HS-27A (cell line): ENCODE data around the gene CITED1.

ENCODE experiments used
- DNase-seq: peaks from one replicate; pipeline ENCODE4 v3.0.0-alpha.2; 2012; ENCODE audit warnings: low read depth, missing footprints

CITED1 gene

DNA sequence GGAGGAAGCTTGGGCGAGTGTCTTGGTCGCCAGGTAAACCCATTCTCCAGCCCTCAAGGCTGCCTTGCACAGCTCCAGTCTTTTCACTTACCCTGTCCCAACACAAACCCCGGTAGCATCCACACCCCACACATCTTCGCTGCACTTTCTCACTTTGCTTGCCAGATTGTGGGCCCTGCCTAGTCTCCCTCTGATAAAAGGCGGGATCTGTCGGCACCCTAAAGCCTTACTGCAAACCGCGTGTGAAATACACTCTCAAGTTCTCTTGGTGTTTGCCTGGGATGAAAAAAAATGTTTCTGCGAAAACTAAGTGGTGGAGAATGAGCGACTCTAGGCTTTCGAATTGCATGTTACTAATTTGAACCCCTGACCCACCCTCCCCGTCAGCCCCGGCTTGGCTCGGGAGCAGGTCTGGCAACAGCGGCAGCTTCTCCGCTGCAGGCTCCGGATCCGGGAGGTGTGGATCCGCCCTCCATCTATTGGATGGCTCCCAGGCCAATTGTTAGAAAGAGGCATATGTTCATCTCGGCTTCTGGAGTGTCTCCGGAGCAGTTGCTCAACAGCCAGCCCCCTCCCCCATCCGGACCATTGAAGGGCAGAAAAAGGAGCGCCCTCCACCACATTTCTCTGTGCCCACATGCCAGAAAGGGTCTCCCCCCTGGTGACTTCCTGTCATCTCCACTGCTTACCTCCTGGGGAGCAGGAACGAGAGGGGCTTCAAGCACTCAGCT lies 3.0 kb upstream of the CITED1 start:
- no peak for DNase-seq

DNA sequence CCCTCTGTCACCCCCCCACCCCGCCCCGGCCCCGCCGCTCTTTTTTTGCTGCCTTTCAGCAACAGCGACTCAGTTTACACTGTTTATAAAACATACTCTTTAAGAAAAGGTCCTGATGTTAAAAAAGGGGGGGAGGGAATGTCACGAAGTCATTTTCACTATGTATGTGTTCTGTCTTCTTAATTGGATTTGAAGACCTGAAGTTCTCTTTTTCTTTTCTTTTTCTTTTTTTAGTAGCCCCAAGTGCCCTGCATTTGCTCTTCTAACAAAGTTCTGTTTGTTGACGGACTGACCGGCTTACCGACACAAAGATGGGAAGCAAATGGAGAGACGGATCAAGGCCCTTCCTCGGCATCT lies 2.5 kb upstream of the CITED1 start:
- no peak for DNase-seq

DNA sequence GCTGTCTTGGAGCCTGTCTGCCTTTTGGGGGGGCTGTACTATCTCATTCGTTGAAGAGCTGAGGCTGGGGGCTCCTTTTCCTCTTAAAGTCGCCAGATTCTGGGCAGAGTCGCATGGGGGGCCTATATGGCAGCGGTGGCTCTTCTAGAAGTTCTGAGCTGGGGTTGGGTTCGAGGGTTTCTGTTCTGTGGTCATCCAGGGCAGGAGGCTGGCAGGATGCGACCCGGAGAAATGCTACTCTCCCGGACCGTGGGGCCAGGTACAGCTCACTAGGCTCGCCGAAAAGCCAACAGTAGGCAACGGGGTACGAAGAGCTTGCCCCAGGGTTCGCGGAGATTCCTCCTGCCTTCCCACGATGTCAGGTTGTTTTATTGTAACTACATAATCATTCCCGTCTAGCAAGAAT lies 1.9 kb upstream of the CITED1 start:
- DNase-seq: no peak

DNA sequence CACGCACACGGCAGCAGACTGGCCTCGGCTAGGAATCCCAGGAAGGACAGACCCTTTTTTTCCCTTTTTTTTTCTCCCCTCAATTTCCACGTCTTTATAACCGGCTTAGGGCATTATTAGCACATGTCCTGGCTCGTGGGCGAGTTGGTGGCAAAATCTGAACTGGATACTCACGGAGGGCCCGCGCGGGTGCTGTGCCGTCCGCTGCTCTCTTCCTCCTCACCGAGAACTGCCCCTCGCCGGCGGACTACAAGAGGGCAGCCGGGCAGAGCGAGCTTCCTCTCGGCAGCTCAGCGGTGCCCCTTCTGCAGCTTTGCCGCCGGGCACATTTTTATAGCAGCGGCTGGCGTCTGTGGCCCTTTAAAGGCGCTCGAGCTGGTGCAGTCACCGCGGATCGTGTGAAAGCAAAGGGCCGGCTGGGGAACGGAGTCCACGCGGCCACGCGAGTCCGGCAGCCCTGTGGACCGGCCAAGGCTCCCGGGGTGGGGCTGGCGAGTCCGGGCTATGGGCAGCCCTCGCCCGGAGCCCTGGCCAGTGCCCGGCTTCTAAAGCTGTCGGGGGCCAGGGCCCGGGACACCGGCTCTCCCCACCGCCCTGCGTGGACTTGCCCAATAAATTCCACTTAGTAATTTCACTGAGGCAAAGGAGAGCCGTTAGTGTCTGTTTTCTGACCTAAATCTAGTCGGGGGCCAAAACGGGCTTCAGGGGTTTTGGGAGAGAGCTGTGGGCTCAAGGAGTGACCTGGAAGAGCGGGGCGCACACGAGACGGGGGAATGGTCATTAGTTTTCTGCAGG lies 1.3 kb upstream of the CITED1 start:
- DNase-seq: no peak

DNA sequence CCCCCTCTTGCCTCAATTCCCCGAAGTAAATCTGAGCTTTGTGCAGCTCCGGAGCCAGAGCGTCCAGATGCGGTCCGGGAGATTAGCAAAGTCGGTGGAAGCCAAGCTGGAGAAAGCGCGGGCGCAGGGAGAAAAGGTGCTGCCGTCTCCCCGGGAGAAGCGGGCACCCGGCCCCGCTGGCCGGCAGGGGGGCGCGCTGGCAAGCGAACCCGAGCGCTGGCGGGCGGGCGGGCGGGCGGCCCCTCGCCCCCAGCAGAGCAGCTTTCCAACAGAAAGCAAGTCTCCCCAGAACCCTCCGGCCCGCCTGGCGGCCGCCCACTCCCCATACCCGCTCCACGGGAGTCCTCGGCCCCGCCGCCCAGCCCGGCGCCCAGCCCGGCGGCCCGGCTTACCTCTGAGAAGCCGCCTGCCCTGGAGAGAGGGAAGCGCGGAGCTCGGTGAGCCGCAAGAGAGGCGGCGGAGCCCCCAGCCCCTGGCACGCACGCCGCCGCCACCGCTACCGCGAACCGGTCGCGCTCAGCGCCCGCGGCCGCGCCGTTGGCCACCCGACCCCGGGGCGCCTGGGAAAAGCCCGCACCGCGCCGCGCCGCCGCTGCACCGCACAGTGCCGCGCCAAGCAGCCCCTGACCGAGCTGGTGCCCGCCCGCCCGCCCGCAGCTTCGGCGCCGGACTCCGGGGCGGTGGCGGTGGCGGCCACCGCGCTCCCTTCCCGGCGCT lies 529 bp upstream of the CITED1 start:
- no peak for DNase-seq

DNA sequence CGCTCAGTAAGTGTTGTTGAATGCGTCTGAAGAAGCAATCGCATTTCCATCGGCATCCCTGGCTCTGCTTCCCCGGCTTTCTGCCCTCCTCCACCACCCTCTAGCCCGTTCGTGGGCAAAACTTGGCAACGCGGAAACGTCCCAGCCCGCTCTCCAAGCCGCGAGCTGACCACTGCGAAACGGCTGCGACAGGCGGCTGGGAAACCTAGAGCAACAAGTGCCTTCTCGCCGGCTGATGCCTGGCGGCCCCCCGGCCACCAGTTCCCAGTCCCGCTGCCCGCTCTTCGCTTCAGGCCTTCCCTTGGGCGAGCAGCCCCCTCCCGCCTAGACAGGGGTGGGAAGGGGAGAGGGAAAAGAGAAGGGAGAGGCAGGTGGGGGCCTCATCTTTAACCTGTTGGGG lies 837 bp downstream of the CITED1 start:
- DNase-seq: no peak

DNA sequence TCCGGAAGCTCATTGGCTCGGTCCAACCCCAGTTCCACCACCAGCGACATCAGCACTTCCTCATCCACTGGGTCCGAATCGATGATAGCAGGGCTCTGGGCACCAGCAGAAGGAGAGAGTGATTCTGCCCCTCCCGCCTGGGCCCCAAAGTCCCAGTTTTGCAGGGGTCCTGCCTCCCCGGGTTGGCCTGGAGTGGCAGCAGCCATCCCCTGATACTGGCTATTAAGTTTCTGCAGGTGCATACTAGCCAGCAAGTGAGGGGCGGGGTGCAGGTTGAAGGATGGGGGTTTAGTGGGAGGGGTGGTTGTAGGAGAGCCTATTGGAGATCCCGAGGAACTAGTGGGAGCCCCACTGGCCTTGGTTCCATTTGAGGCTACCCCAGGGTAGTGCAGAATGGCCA lies 3.9 kb downstream of the CITED1 start:
- DNase-seq: no peak

DNA sequence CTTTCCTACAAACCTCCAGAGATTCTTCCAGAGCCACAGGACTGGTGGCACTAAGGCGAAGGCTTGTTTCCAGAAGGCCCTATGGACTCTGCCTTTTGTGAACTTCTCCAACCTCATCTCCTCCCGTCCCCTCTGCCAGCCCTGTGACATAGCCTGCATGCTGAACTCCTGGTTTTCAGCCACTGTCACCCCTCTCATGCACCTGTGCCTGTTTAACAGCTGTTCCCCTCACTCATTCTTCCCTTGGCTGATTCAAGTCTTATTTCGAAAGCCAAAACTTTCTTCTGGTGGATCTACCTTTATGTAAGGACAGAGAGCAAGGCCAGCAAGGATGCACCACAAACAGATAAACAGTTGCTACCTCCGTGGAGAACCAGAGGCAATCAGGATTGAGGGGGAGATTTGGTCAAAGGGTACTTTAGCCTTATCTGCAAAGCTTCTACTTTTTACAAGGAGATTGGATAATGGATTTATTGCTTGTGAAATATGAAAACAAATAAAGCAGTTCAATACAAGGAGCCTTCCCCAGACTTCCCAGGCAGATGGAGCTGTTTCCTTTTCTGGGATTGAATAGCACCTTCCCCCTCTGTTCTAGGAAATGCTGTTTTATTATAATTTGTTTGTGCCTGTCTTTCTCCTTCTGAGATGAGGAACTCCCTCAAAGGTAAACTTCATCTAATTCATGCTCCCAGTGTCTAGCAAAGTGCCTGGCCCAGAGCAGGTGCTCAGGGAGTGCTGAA lies 5.7 kb downstream of the CITED1 start:
- no peak for DNase-seq

DNA sequence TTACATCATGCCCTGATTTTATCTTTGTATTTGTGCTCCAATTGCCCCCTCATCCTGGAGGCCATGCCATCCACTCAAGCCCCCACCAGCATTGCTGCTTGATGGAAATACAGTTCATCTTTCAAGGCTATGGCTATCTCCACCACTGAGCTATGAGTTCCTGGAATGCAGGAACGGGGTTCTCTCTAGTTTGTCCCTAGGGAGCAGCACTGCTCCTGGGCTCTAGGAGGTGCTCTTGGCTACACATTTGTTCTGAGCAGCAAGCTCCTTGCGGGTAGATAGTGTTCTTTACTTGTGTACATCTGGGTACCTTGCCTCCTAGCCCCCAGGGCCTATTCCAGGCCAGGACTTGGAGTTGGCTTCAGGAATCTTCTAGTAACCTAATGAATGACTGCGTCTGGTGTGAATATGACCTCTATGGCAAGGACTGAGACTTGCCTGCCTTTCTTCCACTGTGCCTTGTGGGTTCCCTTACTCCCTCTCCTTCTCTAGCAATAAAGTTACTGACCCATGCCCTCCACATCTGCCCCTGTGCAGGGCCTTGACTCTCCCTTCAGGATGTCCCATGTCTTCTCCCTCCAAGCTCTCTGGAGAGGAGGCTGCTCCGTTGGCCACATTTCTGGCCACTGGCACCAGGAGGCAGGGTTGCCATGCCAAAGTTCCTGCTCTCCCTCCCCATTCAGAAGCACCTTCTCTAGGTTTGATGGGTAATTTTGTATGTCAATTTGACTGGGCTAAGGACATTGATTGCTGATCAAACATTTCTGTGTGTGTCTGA lies 7.6 kb downstream of the CITED1 start:
- DNase-seq: no peak

DNA sequence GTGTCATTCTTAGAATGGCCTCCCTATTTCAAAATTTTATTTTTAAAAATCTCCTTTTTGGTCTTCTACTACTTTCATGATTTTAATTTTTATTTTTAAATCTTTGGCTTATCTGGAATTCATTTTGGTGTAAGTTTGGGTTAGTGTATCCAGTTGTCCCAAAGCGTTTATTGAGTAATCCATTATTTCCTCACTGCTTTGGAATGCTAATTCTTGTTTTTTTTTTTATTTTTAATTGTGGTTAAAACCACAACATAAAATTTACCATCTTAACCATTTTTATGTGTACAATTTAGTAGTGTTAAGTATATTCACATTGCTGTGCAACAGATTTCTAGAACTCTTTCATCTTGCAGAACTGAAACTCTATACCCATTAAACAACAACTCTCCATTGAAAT lies 8.7 kb downstream of the CITED1 start:
- DNase-seq: no peak

DNA sequence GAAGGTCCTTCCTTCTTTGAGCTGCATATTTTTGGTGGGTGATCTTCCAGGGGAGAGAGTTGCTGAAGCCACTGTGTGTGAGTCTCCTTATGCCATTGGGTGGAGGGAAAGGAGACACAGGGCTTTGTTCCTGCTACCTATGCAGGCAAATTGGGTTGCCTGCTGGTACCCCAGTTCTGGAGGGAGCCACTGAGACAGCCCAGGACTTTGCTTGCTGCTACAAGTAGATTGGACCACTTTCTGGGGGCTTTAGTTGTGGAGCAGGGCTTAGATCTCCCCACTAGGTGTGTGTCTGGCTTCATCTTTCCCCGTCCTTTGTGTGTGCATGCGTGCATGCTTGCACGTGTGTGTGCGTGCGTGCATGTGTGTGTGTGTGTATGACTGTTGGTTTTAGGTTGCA lies 10.0 kb downstream of the CITED1 start:
- no peak for DNase-seq

DNA sequence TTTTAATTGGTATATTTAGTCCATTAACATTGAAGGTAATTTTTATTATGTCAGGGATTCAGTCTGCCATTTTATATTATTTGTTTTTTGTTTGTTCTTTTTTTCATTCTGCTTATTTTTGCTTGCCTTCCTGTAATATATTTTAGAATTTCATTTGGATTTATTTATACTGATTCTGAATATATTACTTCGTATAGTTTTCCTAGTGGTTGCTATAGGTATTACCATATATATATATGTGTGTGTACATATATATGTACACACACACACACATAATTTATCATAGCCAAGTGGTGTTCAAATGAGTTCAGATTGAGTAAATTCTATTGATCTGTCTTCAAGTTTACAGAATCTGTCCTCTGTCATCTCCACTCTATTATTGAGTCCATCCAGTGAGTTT lies 11.2 kb downstream of the CITED1 start:
- no peak for DNase-seq

DNA sequence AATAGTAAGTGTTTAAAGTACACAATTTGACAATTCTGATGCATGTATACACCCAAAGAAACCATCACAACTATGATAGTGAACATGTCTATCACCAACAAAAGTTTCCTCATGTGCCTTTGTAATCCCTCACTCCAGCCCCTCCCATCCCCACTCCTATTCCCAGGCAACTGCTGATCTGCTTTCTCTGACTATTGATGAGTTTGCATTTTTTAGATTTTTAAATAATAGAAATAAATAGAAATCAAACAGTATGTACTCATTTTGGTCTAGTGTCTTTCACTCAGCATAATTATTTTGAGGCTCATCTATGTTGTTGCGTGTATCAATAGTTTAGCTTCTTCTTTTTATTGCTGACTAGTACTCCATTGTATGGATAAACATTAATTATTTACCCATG lies 23.4 kb downstream of the CITED1 start:
- DNase-seq: no peak

DNA sequence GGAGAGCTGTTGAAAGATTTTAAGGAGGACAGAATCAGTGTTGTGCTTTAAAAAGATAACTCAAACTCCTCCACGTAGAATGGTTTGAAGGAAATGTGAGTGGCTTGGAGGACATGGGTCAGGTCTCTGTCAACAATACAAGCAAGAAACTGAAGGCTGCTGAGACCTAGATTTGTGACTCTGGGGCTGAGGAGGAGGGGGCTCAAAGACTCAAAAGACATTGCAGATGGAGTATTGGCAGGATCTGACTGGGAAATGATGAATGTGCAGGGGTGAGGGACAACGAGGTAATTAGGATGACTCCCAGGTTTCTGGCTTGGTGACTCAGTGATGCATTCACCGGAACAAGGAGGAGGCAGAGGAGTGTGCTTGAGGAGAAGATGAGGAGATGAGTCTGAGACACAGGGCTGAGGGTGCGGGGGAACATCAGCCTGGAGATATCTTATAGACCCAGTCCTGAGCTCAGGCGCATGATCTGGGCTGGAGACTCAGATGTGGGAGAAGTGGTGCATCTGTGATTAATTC lies 25.3 kb downstream of the CITED1 start:
- no peak for DNase-seq

DNA sequence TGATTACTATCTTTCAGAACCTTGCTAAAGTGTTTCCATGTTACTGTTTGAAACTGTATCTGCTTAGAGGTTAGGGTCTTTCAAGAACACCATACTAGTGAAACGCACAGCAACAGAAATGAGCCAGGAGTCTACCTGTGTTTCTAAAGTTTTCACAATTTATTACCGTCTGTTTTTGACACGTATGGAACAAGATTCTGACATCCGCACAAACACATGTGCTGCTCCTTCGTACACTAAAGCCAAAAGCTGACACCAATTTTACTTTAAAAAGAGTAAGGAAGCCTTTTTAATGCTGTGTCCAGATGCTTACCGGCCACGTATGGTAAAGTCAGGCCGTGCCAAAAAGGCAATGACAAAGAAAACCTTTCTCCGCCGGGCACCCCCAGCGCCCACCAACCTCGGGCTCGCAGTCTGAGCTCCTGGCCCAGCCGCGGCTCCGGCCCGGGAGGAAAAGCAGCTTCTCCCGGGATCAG lies 29.2 kb downstream of the CITED1 start:
- no peak for DNase-seq

DNA sequence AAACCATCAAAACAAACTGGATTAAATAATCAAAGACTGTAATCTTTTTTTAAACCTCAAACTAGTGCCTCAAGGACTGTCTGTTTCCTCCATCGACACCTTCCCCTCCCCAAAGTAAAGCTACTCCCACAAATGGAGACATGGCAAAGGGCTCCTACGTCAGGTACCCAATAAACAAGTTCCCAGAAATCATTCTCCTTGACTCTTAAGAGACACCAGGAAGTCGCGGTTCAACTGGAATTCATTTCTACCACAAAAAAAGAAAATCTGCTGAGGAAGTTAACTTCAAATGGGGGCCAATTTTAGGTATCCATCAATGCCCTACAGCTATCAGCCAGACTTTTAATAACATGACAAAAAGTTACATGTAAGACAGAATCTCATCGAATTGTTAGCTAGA lies 31.2 kb downstream of the CITED1 start:
- no peak for DNase-seq

DNA sequence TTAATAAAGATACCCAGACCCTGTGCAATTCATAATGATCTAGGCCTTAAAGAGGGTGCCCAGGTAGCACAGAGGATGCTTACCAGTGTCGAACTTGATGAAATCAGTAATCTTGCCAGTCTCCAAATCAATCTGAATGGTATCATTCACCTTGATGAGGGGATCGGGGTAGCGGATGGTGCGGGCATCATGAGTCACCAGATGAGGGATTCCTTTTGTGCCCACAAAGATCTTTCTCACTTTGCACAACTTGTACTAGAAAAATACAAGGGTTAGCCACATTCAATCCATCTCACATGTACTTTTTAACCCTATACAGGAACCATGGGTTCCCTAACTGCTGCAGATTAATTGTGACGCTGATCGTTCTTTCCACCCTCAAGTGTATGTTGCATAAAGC lies 32.0 kb downstream of the CITED1 start:
- DNase-seq: no peak

DNA sequence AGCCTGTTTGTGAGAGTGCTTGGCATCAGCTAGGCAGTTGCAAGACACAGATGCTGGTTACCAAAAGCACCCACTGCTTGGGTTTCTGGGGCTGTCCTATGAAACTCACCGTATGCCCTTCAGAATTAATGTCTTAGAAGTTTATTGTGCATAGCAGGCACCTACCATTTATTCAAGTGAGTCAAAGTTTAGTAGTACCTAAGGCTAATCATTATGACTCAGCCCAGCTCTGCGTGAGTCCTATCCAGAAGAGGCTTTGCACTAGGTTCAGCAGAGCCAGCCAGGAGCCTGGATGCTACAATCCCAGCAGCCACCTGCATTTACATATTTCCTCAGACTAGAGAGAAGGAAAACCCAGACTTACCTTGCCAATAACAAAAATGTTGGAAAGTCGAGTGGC lies 32.8 kb downstream of the CITED1 start:
- no peak for DNase-seq

DNA sequence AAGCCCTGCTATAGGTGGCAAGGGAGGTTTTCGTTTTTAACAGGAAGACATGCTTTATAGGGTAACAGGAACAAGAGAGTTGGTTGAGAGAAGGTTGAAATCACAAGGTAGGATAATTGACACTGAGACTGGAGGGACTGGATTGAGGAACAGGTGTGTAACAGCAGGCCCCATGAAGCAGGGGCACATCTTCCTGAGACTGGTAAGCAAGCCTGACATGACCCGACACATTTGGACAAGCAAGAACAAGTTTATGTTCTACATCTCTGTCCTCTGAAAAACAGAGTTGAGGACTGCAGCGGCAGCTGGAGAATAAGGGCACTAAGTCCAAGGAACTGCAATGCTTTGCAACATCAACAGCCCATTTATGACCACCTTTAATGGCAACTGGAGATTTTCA lies 33.9 kb downstream of the CITED1 start:
- DNase-seq: no peak

DNA sequence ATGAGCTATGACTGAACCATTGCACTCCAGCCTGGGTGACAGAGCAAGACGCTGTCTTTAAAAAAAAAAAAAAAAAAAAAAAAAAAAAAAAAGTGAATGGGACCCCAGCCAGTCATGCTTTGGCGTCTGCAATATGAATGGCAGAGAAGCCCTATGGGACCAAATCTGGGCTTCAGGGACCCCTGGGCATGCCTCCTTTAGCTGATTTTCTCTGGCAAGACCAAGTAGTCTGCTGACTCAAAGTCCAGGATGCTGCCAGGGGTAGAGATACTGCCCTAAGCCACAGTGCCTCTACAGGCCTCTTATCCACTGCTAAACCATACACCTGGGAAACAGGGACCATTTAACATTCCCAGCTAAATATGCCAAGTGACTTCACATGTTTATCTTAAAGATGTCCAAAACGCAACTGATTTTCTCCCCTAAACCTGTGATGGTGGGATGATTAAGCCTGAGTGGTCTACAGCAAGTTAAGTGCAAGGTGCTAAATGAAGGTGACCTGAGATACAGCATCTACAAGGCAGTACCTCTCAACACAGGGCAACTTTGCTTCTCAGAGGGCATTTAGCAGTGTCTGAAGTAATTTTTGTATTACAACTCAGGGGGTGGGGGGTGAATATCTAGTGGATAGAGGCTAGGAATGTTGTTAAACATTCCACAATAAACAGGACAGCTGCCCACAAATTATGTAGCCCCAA lies 34.5 kb downstream of the CITED1 start:
- DNase-seq: no peak
